GM18499 (cell line): ENCODE measurements around the gene TCHP.

Source experiments
- ATAC-seq: cut with Tn5 transposase; IDR thresholded peaks from one replicate; pipeline ENCODE4 v1.9.1; 2021; ENCODE audit warnings: moderate number of reproducible peaks; ENCODE audit not compliant: insufficient read depth, unreplicated experiment

TCHP gene

DNA sequence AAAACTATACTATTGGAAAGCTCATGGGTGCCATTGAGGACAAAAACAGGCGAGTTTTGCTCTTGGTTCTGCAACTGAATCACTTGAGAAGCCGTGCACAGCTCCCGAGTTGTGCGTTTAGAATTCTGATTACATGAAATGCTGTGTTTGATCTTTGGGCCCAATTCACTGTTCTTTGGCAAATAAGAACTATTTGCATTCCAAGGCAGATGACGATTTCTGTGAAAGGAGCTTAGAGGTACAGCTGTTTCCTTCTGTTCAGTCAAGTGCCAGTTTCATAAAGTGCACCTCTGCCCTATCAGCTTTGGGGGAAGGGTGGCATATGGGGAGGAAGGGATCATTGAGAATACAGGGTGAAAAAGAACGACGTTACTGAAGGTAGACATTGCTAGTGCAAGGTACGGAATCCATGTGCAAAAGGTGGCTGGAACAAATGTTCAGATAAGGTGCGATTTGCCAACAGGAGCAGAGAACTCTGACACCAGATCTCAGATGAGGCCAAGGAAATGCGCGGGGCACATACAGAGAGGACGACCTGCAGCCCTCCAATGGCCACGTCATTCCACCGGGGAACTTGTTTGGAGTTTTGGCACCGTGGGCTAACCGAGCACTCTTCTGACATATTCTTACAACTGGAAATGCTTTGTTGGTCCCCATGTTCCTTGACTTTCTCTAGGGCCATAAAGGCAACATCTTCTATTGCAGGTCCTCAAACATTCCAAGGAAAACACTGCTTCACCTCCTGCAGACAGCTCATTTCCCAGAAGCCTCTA, 30.1 kb downstream of the TCHP start:
- ATAC-seq, result no peak

DNA sequence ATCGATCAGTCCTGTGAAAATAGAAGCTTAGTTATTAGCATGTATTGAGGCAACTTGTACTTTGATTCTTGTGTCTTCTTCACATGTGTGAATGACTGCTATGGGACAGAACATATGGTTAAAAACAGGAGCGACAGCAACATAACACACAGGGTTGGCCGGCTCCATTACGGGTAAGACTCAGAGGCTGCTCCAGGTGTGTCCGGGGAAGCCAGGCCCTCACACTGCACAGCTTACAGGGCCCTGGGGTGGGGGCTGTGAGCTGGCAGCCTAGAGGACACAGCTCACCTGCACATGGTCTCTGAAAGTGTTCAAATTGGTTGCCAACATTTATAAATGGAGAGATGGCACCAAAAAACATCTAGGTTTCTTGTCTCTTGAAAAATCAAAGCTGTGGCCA, 31.1 kb downstream of the TCHP start:
- ATAC-seq, result no peak

DNA sequence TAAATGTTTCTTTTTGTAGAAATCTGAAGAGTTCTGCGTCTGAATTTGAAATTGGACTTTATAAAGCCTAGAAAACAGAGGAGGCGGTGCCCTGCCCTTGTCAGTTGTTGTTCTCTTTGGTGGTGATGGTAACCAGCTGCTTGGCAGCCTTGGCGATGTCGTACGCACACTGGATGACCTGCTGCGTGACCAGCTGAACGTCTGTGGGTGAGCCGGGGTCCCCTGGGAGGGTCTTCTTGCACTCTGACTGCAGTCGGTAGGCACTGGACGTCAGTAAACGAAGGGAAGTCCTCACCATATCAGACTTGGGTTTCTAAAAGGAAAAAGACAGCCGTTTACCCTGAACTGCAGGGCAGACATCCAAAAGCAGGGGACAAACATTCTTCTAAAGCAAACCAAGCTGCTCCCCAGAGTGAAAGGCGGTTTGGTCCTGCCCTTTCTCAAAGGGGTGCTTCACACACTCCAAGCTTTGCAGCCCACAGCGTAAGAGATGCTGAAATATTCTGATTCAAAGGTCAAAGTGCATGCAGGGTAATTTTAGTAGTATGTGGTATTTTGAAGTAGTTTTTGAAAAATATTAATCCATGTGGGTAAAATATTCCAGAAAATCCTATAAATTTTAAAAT, 32.9 kb downstream of the TCHP start:
- no peak for ATAC-seq

DNA sequence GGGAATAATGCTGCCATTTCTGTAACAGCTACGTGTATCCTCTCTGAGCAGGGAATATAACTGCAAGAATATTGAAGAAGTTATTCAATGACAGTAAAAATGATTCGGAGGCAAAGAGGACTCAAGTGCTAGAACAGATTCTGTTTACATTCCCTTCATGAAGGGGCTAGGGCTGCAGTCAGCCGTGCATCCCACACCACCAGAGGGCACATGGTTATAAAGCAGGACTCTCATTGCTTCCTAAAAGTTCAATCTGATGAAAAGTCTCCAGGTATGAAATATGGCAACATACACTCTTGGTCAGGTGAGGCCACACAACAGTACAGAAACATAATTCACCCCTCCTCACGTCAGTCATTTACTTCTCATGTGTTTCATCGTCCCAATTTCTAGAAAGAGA, 34.0 kb downstream of the TCHP start:
- ATAC-seq, result no peak

DNA sequence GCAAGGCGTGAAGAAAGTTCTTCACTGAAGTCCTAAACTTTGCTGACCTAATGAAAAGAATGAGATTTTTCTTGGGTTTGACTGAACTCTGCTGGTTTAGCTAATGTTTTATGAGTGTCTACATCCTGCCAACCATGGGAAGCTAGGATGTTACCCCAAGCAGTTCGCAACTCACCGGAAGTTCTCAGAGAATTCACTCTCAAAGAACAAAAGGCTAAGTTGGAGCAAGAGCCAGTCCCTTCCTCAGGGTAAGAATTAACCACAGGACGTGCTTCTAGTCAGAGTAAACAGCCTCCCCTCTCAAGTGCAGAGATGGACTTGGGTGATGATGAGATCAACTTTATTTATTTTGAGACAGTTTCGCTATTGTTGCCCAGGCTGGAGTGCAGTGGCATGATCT, 37.3 kb downstream of the TCHP start:
- no peak for ATAC-seq

DNA sequence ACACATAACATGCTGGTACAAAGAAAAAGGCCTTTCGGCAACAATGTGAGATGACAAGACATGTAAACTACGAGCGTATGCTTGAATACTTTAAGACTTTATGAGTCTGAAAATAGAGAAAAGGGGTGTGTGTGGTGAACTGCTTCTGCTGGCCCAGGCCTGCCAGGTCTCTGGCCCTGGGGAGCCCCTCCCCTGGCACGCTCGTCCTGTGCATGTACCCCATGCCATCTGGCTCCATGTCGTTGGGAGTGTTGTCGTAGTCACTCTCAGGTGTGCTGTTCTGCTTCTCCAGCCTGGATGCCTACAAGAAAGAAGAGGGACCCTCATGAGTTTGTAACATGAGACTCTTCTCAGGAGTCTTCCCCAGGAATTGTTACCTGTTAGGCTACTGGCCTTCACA, 38.9 kb downstream of the TCHP start:
- ATAC-seq, result no peak

DNA sequence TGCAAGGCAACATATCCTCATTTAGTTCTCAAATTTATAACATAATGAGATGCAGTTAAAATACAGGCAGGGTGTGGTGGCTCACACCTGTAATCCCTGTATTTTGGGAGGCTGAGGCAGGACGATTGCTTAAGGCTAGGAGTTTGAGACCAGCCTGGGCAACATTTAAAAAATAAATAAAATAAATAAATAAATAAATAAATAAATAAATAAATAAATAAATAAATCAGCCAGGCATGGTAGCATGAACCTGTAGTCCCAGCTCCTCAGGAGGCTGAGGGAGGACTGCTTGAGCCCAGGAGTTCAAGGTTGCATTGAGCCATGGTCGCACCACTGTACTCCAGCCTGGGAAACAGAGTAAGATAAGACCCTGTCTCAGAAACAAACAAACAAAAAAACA, 39.4 kb downstream of the TCHP start:
- no peak for ATAC-seq

DNA sequence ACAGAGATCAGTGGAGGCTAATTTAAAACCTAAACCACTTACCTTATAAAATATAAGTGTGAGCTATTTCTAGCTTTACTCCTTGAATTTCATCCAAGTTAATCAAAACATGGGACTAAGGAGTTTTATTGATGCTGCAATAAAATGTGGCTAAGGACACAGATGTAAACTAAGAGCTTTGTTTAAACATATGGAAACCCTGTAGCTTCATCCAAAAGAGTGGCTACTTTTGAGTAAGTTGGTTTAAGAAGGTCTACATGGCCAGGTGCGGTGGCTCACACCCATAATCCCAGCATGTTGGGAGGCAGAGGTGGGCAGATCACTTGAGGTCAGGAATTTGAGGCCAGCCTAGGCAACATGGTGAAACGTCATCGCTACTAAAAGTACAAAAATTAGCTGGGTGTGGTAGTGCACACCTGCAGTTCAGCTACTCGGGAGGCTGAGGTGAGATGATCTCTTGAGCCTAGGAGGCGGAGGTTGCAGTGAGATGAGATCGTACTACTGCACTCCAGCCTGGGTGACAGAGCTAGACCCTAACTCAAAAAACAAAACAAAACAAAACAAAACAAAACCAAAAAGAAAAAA, 40.4 kb downstream of the TCHP start:
- ATAC-seq, result no peak

DNA sequence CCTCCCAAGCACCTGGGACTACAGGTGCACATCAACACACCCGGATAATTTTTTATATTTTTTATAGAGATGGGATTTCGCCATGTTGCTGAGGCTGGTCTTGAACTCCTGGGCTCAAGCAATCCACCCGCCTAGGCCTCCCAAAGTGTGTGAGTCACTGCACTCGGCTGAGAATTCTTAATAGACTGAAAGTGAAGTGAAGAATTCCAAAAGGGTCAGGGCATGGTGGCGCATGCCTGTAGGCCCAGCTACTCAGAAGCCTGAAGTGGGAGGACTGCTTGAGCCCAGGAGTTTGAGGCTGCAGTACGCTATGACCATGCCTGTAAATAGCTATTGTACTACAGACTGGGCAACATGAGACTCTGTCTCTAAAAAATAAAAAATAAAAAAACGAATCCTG, 43.7 kb downstream of the TCHP start:
- ATAC-seq, result no peak

DNA sequence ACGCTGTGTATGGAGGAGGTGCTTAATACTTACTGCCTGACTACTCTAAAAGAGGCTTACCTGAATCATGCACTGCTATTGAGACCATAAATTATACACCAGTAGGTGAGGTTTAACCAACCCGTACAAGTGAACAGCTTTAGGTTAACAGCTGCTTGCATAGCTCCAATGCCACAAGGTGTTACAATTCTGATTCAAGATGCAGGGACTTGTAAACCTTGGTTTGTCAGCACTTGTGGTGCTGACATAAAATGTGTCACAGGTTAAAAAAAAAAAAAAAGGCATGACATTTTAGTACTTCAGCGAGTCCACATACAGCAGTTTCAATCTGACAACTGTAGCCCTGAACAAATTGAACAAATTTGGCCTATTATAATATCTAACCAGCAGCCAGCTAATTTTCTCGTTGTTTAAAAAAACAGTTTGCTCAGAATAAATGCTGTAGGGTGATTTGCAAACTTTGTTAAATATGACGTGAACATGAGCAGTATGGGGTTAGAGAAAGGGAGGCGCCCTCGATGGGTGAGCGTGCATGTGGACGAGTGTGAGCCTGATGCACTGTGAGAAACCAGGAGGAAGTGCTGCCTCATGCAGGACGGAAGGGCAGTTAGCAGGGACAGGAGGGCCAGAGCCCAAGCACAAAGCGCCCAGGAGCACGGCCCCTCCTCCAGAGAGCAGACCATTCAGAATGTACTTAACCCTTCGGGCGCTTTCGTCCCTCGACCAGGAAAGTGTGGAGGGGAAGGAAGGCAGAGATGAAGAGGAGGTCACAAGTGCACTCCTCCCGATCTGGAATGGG, 44.7 kb downstream of the TCHP start:
- no peak for ATAC-seq

DNA sequence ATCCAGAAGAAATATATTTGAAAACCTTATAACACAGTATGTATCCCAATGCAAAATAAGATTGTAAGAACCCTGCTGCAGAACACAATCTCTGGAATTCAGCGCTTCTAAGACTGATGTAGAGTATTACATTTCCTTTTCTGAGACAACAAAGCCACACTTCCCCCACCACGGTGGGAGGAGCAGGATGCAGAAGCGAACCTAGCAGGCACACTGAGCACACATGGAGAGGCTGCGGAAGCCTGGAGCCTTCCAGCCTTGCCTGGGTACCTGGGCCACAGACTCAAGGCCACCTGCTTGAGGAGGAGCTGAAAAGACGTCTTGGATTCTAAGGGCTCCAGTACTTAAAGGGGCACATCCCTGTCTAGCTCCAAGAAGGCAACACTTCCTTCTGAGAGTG, 46.4 kb downstream of the TCHP start:
- ATAC-seq, result no peak

DNA sequence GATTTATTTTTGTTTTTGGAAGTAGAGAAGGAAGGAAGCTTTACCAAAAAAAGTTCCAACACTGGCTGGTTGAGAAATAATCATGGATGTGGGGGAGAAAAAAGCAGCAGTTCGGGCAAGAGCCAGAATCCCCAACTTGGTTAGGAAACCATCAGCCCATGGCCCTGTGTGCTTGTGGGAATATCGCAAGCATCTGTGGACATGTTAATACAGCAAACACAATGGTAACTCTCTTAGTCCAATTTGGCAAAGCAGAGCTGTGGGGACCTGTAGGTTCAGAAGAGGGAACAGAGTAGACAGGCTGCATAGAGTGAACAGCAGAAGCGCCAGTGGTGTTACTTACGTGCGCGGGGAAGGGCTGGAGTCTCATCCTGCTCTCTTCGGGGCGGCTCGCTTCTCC, 46.8 kb downstream of the TCHP start:
- ATAC-seq, result no peak

DNA sequence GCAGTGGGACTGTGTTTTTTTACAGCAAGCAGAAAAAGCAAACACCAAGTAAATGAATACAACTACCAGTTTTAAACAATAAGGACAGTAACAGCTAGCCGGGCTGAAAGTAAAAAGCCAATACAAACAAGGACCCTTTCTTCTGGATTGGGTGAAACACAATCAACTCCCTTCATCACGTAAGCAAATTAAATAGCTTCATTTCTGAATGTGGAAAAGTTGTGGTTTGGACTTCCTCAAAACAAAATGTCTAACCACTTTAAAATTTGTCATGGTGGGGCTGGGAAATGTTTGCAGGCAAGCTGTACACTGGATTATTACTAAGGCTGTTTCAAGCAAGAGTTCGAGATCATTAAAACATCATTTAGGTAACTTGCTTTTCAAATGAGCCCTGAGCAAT, 47.4 kb downstream of the TCHP start:
- ATAC-seq, result no peak

DNA sequence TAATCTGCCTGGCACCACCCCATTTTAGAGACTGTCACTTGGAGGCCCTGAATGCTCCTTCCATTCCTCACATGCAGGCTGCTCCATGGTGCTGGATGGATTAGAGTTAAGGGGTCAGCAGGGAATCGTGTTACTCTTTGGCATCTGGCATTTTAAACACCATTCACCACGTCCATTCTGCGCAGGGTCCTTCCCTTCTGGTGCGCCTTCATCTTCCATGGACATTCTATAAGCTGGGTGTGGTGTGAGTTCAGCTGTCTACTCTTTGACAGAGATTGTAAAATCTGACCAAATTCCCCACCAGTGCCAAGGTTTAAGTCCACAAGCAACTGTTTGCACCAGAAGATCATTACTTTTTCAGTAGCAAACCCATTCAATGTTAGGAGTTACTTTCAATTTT, 48.3 kb downstream of the TCHP start:
- no peak for ATAC-seq

DNA sequence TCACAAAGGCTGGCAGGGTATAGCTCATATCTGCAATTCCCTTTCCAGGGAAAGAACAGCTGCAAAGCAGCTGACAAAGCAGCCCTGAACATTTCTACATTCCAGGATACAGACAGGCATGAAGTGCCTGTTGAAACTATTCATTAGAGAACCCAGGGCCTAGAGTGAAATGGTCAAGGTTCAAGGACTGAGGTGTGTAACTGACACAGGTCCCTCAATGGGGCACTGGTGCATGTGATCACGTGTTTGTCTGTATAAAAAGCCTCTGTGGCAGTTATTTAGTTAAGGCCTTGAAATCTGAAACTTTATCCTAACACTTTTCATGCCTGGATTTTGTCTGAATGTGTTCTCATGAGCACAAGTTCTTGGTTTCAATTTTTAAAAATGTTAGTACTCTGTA, 49.0 kb downstream of the TCHP start:
- ATAC-seq, result no peak

DNA sequence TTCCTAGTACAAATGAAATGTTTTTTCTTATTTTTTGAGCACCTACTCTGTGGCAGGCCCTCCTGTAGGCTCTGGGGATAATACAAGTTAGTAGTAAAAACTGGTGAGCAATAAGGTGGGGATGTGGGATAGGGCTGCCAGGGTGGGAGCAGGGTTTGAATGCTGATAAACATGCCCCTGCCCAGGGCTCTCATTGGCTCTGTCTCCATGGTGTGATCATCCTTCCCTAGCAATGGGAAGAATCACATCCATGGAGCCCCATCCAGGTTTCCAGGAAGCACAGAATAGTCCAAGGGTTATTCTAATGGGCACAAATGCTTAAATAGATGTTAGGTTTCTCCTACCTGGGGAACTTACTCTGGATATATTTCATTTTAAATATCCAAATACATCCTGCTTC, 50.6 kb downstream of the TCHP start:
- no peak for ATAC-seq

DNA sequence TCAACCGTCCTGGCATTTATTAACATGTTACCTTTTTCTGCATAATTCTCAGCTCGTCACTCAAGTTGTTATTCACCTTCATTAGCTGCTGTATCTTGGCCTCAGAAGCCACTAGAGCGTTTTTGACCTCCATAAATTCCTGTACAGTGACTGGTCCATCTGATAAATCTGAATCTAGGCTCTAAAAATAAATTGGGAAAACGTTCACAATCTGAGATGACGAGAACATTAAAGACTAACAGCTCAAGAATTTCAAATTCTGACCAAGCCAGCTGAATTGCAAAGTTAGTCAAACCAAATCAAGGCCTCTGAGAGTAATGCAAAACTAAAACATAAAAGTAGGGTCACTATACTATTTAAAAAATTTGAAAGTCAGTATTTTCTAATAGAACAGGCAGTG, 51.1 kb downstream of the TCHP start:
- no peak for ATAC-seq

DNA sequence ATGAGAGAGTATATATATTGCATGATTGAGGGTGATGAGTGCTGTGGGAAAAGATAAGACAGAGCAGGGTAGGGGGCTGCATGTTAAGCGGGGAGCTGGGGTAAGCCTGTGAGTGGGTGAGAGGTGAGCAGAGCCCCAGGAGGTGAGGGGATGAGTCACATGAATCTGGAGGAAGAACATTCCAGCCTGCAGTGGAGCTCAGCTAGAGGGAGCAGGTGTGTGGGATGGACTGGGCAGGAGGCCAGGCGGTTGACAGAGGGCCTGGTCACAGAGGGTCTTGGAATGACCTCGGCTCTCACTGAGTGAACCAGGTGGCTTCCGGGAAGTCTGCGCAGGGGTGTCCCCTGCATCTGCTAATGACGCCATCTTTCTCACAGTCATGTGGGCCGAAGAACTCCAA, 51.7 kb downstream of the TCHP start:
- no peak for ATAC-seq

DNA sequence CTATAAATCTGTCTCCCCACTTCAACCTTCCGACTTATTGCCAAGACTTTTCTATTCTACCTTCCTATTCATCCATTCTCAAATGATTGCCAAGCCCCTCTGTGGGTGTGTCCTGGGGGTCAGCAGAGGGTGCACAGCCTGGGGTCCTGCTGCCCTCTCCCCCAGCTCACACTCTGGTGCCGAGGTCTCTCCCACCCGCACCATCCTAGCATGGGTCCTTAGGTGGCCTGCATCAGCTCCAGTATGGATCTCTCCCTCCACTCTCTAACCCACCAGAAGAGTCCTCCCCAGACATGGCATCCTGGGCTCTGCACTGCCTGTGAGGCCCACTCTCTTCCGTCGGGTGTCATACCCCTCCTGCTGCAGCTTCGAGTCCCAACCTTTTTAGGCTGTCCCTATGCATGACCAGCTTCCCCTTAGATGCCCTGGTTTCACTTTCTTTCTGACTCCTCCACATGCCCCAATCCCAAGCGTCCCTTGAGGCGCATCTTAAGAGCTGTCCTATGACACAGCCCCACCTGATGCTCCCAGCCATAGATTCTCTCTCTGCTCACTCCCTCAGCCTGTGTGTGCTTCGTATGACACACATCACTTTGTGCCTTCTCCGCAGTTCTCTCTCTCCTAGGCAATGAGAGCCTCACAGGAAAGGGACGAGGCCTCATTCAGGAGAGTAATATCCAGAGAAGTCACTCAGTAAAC, 52.2 kb downstream of the TCHP start:
- no peak for ATAC-seq

DNA sequence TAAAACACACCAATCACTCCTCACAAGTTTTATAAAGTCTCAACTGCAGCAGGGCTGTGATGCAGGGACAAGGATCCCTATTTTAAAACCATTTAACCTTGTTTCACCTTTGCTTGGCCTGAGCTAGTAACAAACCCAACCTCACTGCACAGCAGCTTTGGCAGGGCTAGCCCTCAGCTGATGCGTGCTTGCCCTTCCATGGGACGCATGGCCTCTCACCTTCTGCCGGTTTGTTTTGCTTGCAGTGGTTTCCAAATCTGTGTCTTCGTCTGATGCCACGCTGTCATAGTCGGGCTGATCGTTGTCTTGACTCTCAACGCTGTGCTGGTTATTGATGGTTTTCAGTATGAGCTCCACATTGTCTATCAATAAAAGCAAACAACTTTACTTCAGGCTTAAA, 52.8 kb downstream of the TCHP start:
- no peak for ATAC-seq

DNA sequence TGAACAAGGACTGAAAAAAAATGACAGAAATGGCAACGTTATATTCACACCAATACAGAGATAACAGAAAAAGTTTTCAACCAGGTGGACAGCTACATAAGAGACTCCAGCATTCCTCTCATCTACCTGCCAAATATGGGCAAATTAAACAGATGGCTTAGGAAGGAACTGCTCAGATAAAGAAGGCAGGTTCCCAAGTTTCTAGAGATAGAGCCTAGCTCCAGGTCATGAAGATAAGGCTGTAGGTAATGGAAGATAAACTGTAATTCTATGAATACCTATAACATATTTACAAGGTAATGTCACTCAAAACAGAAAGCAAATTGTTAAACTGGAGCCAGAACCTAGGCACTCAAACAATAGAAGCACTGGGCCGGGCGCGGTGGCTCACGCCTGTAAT, 53.6 kb downstream of the TCHP start:
- ATAC-seq, result no peak
